Cardiac muscle cell (in vitro differentiated cells and primary cell): ENCODE measurements around the gene GJE1. TPM values are rescaled to one million over a fixed set of nuclear protein-coding genes. Genes with fewer than 3 reads are reported as not detected.
"Not testable (repeated sequence)": the region's sequence is repeated elsewhere in the genome, so short reads cannot be mapped to it uniquely, and the experiment has no call there.

Source experiments
- DNase-seq, 2 donors: peaks; one replicate each; pipeline versions ENCODE4 v3.0.0 to v3.0.0-alpha.2; 2010 to 2017; ENCODE audit warnings: low read depth in 1 of 2, low spot score in 1 of 2
- H3K27ac ChIP-seq: fragments of 200-600 bp; sonication (generic); 2 replicates; pipeline ENCODE4 v1.5.1; 2016
- H3K27me3 ChIP-seq: fragments of 200-600 bp; sonication (generic); 2 replicates; pipeline ENCODE4 v1.6.0; 2016; ENCODE audit warnings: control low read depth
- H3K36me3 ChIP-seq: fragments of 200-600 bp; sonication (generic); 2 replicates; pipeline ENCODE4 v1.5.1; 2016; ENCODE audit warnings: control low read depth
- H3K4me1 ChIP-seq: fragments of 200-600 bp; sonication (generic); 2 replicates; pipeline ENCODE4 v1.8.1; 2017; ENCODE audit warnings: low read depth, mild to moderate bottlenecking, mixed run types
- H3K4me3 ChIP-seq: fragments of 200-600 bp; sonication (generic); 2 replicates; pipeline ENCODE4 v1.5.1; 2016; ENCODE audit warnings: mild to moderate bottlenecking
- H3K9me3 ChIP-seq: fragments of 200-600 bp; sonication (generic); 2 replicates; pipeline ENCODE4 v1.5.1; 2017; ENCODE audit warnings: low read depth, mild to moderate bottlenecking, control low read depth
- polyA plus RNA-seq: library from polyadenylated mRNA; unstranded; fragments of >200 nt; fragmentation: Nextera tagmentation; extraction: Ambion mirVana; gene quantifications from 2 replicates; pipeline ENCODE4 v1.2.1, GENCODE V29; 2016
- total RNA-seq: library from RNA; depleted of rRNA; stranded (reverse); fragments of >200 nt; gene quantifications from 2 replicates; pipeline ENCODE4 v1.2.3, GENCODE V29; 2016
- TF ChIP-seq, protein P1 (sequence below): IDR thresholded peaks from 2 replicates; pipeline ENCODE4 v1.5.1; 2012; ENCODE audit warnings: low read depth, mild to moderate bottlenecking, low read length

The GJE1 gene, protein sequence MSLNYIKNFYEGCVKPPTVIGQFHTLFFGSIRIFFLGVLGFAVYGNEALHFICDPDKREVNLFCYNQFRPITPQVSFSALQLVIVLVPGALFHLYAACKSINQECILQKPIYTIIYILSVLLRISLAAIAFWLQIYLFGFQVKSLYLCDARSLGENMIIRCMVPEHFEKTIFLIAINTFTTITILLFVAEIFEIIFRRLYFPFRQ
- total RNA-seq: not detected in 2 replicates
- polyA plus RNA-seq: not detected in 2 replicates

DNA sequence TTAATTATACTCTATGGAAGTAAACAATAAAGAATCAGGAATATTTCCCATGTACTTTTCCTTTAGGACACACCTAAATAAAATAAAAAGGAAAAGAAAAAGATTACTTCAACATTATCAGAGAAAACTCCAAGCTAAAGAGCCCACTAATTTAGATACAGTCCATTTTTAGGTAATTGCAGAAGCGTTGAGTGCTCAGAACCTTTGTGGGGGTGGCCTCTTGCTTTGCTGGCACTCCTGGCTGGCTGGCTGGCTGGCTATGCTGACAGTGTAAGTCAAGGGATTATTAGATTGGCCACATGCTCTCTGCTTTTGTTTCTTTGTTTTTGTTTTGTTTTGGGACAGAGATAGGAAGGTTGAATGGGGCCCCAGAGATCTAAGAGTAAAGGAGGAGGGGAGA is at the start of gene GJE1:
Gene GJE1, plus strand, starts transcription at position 301 of the 400 bp plus-strand sequence. CDS start 234 bp downstream, outside the sequence.
- DNase-seq: no peak
- Histone ChIP-seq H3K4me1 (no peaks in the 10 kb centered on the region), H3K4me3 (no peak within 1 kb of the TSS), H3K9me3 (no peaks in the 10 kb centered on the region), H3K27me3 (no peaks in the 10 kb centered on the region), H3K36me3 (no peaks in the 10 kb centered on the region), H3K27ac (no peak within 1 kb of the TSS)
- TF ChIP-seq, protein P1, sequence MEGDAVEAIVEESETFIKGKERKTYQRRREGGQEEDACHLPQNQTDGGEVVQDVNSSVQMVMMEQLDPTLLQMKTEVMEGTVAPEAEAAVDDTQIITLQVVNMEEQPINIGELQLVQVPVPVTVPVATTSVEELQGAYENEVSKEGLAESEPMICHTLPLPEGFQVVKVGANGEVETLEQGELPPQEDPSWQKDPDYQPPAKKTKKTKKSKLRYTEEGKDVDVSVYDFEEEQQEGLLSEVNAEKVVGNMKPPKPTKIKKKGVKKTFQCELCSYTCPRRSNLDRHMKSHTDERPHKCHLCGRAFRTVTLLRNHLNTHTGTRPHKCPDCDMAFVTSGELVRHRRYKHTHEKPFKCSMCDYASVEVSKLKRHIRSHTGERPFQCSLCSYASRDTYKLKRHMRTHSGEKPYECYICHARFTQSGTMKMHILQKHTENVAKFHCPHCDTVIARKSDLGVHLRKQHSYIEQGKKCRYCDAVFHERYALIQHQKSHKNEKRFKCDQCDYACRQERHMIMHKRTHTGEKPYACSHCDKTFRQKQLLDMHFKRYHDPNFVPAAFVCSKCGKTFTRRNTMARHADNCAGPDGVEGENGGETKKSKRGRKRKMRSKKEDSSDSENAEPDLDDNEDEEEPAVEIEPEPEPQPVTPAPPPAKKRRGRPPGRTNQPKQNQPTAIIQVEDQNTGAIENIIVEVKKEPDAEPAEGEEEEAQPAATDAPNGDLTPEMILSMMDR: no peak

DNA sequence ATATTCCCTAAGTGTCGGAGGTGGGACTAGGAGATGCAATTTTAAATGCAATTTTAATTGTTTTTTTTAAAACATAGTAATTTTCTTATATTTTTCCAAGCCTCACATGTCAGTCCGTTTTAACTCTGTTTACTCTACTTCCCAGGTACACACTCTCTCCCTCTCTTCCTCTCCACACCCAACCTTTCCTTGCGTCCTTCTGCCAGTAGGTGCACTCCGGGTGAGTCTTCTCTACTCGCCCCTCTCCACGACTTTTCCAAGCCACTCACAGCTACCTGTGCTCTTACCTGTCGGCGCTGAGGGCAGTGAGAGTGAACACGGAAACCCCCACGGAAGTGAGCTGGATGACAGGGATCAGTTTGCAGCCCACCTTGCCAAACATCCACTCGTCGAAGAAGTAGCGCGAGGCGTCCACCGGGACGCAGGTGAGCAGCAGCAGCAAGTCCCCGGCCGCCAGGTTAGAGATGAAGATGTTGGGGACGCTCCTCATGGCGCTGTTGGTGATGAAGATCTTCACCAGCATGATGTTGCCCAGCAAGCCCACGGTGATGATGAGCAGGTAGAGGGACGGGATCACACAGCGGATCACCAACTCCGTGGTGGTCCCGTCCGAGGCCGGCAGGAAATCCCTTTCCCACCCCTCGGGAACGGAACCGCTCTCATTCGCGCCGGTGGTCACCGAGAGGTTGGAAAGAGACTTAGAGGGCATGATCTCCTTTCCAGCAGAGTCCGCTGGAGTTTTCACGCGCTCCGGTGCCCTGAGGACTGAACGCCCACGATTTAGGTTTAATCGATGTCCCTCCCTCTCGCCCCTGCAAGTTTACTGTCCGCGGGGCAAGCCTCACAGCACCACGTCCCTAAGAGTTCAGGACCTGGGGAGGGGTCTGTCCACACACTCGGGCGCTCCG is 44.5 kb upstream of the GJE1 start:
- peaks cover 29% of the 10 kb centered on the region for H3K27me3 ChIP-seq

DNA sequence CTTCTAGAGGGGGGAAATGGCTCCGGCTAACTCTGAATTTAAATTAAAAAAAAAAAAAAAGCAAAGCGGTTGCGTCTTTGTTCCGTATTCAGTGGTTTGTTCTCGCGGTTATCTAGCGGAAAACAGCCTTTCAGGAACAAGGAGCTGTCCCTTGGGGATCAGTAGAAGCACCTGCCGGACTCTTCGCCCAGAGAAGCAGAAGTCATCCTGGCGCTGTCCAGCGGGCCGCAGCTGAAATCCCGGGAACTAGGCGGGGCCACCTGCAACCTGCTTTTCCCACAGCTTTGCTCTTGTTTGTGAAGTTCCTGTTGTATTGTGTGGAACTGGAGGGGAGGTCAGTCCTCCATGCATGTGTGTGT is 43.9 kb upstream of the GJE1 start:
- Histone ChIP-seq H3K9me3 (no peaks in the 10 kb centered on the region), H3K27ac (no peak overlapping the region), H3K4me3 (peak overlapping the region; percentile 17), H3K27me3 (peaks cover 29% of the 10 kb centered on the region), H3K36me3 (no peaks in the 10 kb centered on the region), H3K4me1 (no peaks in the 10 kb centered on the region)
- TF ChIP-seq, protein P1: no peak
- DNase-seq: peak; percentile 56 to 83

More for the DNA sequence above, 44.5 kb upstream of the GJE1 start:
- TF ChIP-seq, protein P1: no peak
- Histone ChIP-seq H3K4me3 (peak overlapping the region; percentile 17), H3K36me3 (no peaks in the 10 kb centered on the region), H3K27ac (no peak overlapping the region), H3K4me1 (no peaks in the 10 kb centered on the region), H3K9me3 (no peaks in the 10 kb centered on the region)
- DNase-seq: no peak

DNA sequence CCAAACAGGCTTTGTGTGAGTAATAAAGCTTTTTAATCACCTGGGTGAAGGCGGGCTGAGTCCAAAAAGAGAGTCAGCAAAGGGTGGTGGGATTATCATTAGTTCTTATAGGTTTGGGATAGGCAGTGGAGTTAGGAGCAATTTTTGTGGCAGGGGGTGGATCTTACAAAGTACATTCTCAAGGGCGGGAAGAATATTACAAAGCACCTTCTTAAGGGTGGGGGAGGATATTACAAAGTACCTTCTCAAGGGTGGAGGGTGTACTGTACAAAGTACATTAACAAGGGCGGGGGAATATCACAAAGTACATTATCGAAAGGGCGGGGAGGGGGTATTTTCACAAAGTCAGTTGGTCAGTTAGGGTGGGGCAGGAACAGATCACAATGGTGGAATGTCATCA is 27.9 kb upstream of the GJE1 start:
- H3K36me3 ChIP-seq, H3K4me3 ChIP-seq, DNase-seq, H3K9me3 ChIP-seq, H3K27me3 ChIP-seq, H3K4me1 ChIP-seq, H3K27ac ChIP-seq: not testable (repeated sequence)

DNA sequence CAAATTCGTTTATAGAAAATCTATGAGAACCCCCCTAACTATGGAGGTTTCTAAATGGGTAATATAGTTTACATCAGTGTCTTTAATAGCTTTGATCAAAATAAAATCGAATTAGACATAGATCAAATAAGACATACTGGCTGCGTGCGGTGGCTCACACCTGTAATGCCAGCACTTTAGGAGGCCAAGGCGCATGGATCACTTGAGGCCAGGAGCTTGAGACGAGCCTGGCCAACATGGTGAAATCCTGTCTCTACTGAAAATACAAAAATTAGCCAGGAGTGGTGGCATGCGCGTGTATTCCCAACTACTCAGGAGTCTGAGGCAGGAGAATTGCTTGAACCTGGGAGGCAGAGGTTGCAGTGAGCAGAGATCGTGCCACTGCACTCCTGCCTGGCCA is 21.9 kb upstream of the GJE1 start:
- not testable (repeated sequence) for H3K9me3 ChIP-seq, H3K27me3 ChIP-seq, H3K4me3 ChIP-seq, H3K4me1 ChIP-seq, H3K27ac ChIP-seq, H3K36me3 ChIP-seq, DNase-seq

DNA sequence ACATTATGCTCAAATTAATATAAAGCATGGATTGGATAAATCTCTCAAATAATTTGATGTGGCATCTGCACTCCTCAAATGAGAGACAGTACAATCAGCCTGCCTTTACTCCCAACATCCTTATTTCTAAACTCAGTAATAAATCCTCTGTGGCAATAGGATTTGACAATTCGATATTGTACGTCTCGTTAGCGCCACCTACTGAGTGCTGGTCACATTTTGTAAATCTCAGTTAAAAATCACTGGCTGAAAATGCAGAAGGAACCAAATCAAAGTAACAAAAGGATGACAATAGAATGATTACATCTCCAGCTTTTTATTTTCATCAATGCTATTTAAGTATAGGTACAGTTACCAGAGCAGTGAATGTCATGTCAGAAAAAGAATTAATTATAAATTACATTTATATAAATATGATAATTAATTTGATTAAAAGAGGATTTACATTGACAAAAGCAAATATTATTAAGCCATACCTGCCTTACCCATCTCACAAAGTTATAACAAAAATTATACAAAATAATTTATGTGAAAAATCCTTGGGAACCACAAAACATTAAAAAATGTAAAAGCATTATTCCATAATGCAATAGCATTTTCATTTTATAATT is 20.2 kb upstream of the GJE1 start:
- H3K36me3 ChIP-seq: no peaks in the 10 kb centered on the region
- H3K9me3 ChIP-seq: no peaks in the 10 kb centered on the region
- DNase-seq: peak; percentile 85 to 89
- H3K4me1 ChIP-seq: no peaks in the 10 kb centered on the region
- TF ChIP-seq, protein P1: peak; percentile 75
- no peak overlapping the region for H3K4me3 ChIP-seq
- H3K27me3 ChIP-seq: no peaks in the 10 kb centered on the region
- H3K27ac ChIP-seq: no peak overlapping the region
